GM23338 (cell line): ENCODE data around the gene GPR18. TPM values are rescaled to one million over a fixed set of nuclear protein-coding genes. Genes with fewer than 3 reads are reported as not detected.

Source experiments
- ATAC-seq: fragments of 200-7000 bp; cut with Tn5 transposase; 3 replicates; pipeline ENCODE4 v1.9.1; 2020
- DNase-seq: peaks from one replicate; pipeline ENCODE4 v3.0.0-alpha.2; 2015; ENCODE audit warnings: low spot score
- H2AFZ ChIP-seq: fragments of 200-600 bp; sonication (generic); 2 replicates; pipeline ENCODE4 v1.8.0; 2016; ENCODE audit warnings: antibody characterized with exemption, mild to moderate bottlenecking, moderate library complexity
- H3F3A ChIP-seq: fragments of 200-600 bp; sonication (generic); replicated peaks from 2 replicates; pipeline ENCODE4 v1.8.0; 2017; ENCODE audit warnings: antibody characterized with exemption, mixed run types, low read depth
- H3K27ac ChIP-seq: fragments of 200-600 bp; sonication (generic); 2 replicates; pipeline ENCODE4 v1.6.1; 2016; ENCODE audit warnings: low read depth
- H3K27me3 ChIP-seq: fragments of 200-600 bp; sonication (generic); 2 replicates; pipeline ENCODE4 v1.8.0; 2016; ENCODE audit warnings: mild to moderate bottlenecking, mixed run types, moderate library complexity; ENCODE audit not compliant: insufficient read depth
- H3K36me3 ChIP-seq: fragments of 200-600 bp; sonication (generic); 2 replicates; pipeline ENCODE4 v1.8.0; 2016; ENCODE audit warnings: mild to moderate bottlenecking; ENCODE audit not compliant: insufficient read depth
- H3K4me1 ChIP-seq: fragments of 200-600 bp; sonication (generic); 2 replicates; pipeline ENCODE4 v1.8.0; 2016; ENCODE audit warnings: mild to moderate bottlenecking, moderate library complexity; ENCODE audit not compliant: insufficient read depth
- H3K4me2 ChIP-seq: fragments of 200-600 bp; sonication (generic); 2 replicates; pipeline ENCODE4 v1.7.1; 2017; ENCODE audit warnings: mixed run types
- H3K4me3 ChIP-seq: fragments of 200-600 bp; sonication (generic); 2 replicates; pipeline ENCODE4 v1.6.1; 2016; ENCODE audit warnings: mixed run types
- H3K79me2 ChIP-seq: fragments of 200-600 bp; sonication (generic); replicated peaks from 2 replicates; pipeline ENCODE4 v1.8.0; 2017; ENCODE audit warnings: mild to moderate bottlenecking; ENCODE audit not compliant: insufficient read depth
- H3K9me2 ChIP-seq: fragments of 200-600 bp; sonication (generic); 2 replicates; pipeline ENCODE4 v1.8.0; 2017; ENCODE audit not compliant: insufficient read depth
- H4K20me1 ChIP-seq: fragments of 200-600 bp; sonication (generic); replicated peaks from 2 replicates; pipeline ENCODE4 v1.8.0; 2017; ENCODE audit warnings: mild to moderate bottlenecking; ENCODE audit not compliant: insufficient read depth
- H3K27ac Mint-ChIP-seq: 2 replicates; pipeline ENCODE4 v1.8.0; 2020; ENCODE audit warnings: inconsistent platforms, mild to moderate bottlenecking, moderate library complexity, mixed read lengths
- H3K27me3 Mint-ChIP-seq: 3 replicates; pipeline ENCODE4 v1.8.0; 2022; ENCODE audit warnings: low read depth, mild to moderate bottlenecking, moderate library complexity, mixed read lengths, inconsistent platforms; ENCODE audit not compliant: insufficient read depth, poor library complexity
- H3K36me3 Mint-ChIP-seq: 3 replicates; pipeline ENCODE4 v1.8.0; 2021; ENCODE audit warnings: low read depth, mild to moderate bottlenecking, inconsistent platforms, moderate library complexity, mixed read lengths
- H3K4me1 Mint-ChIP-seq: 3 replicates; pipeline ENCODE4 v1.8.0; 2020; ENCODE audit warnings: mild to moderate bottlenecking, inconsistent platforms, mixed read lengths
- H3K4me3 Mint-ChIP-seq: 3 replicates; pipeline ENCODE4 v1.8.0; 2021; ENCODE audit warnings: moderate library complexity, mild to moderate bottlenecking, inconsistent platforms, mixed read lengths
- H3K9me3 Mint-ChIP-seq: 3 replicates; pipeline ENCODE4 v1.8.0; 2020; ENCODE audit warnings: moderate library complexity, mild to moderate bottlenecking, inconsistent platforms, mixed read lengths
- CREB1 ChIP-seq: fragments of 250-450 bp; sonication (Bioruptor Pico); IDR thresholded peaks from 2 replicates; pipeline ENCODE4 v1.5.0; 2020; ENCODE audit warnings: low read depth, mild to moderate bottlenecking, moderate library complexity
- EZH2 ChIP-seq: fragments of 200-600 bp; sonication (generic); IDR thresholded peaks from one replicate; pipeline ENCODE4 v1.8.0; 2017; ENCODE audit warnings: antibody characterized with exemption, mild to moderate bottlenecking, low read depth; ENCODE audit not compliant: unreplicated experiment
- EZH2phosphoT487 ChIP-seq: fragments of 200-600 bp; sonication (generic); IDR thresholded peaks from one replicate; pipeline ENCODE4 v1.8.1; 2018; ENCODE audit warnings: antibody characterized with exemption; ENCODE audit not compliant: unreplicated experiment
- JUNB ChIP-seq: IDR thresholded peaks from one replicate; pipeline ENCODE4 v1.6.1; 2016; ENCODE audit warnings: antibody characterized with exemption; ENCODE audit not compliant: unreplicated experiment
- NANOG ChIP-seq: IDR thresholded peaks from 2 replicates; pipeline ENCODE4 v1.6.1; 2016; ENCODE audit warnings: antibody characterized with exemption, borderline replicate concordance
- POLR2AphosphoS5 ChIP-seq: IDR thresholded peaks from 2 replicates; pipeline ENCODE4 v1.6.1; 2016; ENCODE audit warnings: antibody characterized with exemption, low read depth
- REST ChIP-seq: IDR thresholded peaks from one replicate; pipeline ENCODE4 v1.6.1; 2018; ENCODE audit warnings: antibody characterized with exemption; ENCODE audit not compliant: unreplicated experiment
- STAT1 ChIP-seq: IDR thresholded peaks from one replicate; pipeline ENCODE4 v1.6.1; 2016; ENCODE audit warnings: antibody characterized with exemption; ENCODE audit not compliant: unreplicated experiment
- ZNF114 ChIP-seq: fragments of 250-450 bp; sonication (Bioruptor Pico); IDR thresholded peaks from 2 replicates; pipeline ENCODE4 v1.5.0; 2020; ENCODE audit warnings: mild to moderate bottlenecking, moderate library complexity
- ZNF331 ChIP-seq: fragments of 250-450 bp; sonication (Bioruptor Pico); IDR thresholded peaks from 2 replicates; pipeline ENCODE4 v1.5.0; 2020; ENCODE audit warnings: low read depth, mild to moderate bottlenecking, moderate library complexity
- polyA plus RNA-seq: library from polyadenylated mRNA; unstranded; fragments of >200 nt; fragmentation: Nextera tagmentation; extraction: Ambion mirVana; gene quantifications from 2 replicates; pipeline ENCODE4 v1.2.1, GENCODE V29; 2016
- total RNA-seq: library from RNA; depleted of rRNA; stranded (reverse); fragments of >200 nt; shearing (Covaris generic); gene quantifications from 2 replicates; pipeline ENCODE4 v1.2.3, GENCODE V29; 2014
- TF ChIP-seq, protein P1 (sequence below), 2 experiments: fragments of 200-600 bp in 1 of 2; sonication (generic) in 1 of 2; conservative IDR thresholded peaks; 2 replicates each; pipeline versions ENCODE4 v1.5.1 to v1.6.1; 2016 to 2017; ENCODE audit warnings: antibody characterized with exemption in 2 of 2, low read depth in 2 of 2, mild to moderate bottlenecking in 2 of 2, moderate library complexity in 1 of 2
- TF ChIP-seq, protein P2 (sequence below): IDR thresholded peaks from 2 replicates; pipeline ENCODE4 v1.6.1; 2016; ENCODE audit warnings: antibody characterized with exemption
- TF ChIP-seq, protein P3 (sequence below): fragments of 250-450 bp; sonication (Bioruptor Pico); IDR thresholded peaks from 2 replicates; pipeline ENCODE4 v1.5.0; 2020; ENCODE audit warnings: mild to moderate bottlenecking, moderate library complexity

The GPR18 gene
- total and polyA plus RNA-seq, 2 experiments from 2014 or later: 2.6 TPM; not detected in 1

GRCh38 chr13:99307648-99308339 lies 49.6 kb upstream of the GPR18 start (continued):
- TF ChIP-seq CREB1 (CRISPR knock-in tag) (no peak), ZNF331 (no peak), REST (no peak), POLR2AphosphoS5 (no peak), STAT1 (no peak), JUNB (no peak), ZNF114 (CRISPR knock-in tag) (no peak), EZH2 (no peak)
- TF ChIP-seq, protein P1, sequence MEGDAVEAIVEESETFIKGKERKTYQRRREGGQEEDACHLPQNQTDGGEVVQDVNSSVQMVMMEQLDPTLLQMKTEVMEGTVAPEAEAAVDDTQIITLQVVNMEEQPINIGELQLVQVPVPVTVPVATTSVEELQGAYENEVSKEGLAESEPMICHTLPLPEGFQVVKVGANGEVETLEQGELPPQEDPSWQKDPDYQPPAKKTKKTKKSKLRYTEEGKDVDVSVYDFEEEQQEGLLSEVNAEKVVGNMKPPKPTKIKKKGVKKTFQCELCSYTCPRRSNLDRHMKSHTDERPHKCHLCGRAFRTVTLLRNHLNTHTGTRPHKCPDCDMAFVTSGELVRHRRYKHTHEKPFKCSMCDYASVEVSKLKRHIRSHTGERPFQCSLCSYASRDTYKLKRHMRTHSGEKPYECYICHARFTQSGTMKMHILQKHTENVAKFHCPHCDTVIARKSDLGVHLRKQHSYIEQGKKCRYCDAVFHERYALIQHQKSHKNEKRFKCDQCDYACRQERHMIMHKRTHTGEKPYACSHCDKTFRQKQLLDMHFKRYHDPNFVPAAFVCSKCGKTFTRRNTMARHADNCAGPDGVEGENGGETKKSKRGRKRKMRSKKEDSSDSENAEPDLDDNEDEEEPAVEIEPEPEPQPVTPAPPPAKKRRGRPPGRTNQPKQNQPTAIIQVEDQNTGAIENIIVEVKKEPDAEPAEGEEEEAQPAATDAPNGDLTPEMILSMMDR (conservative IDR thresholded peaks at IDR 0.05; ENCODE audit: low read depth in 2 of 2): no peak
- TF ChIP-seq, protein P2, sequence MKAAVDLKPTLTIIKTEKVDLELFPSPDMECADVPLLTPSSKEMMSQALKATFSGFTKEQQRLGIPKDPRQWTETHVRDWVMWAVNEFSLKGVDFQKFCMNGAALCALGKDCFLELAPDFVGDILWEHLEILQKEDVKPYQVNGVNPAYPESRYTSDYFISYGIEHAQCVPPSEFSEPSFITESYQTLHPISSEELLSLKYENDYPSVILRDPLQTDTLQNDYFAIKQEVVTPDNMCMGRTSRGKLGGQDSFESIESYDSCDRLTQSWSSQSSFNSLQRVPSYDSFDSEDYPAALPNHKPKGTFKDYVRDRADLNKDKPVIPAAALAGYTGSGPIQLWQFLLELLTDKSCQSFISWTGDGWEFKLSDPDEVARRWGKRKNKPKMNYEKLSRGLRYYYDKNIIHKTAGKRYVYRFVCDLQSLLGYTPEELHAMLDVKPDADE: no peak

DNA sequence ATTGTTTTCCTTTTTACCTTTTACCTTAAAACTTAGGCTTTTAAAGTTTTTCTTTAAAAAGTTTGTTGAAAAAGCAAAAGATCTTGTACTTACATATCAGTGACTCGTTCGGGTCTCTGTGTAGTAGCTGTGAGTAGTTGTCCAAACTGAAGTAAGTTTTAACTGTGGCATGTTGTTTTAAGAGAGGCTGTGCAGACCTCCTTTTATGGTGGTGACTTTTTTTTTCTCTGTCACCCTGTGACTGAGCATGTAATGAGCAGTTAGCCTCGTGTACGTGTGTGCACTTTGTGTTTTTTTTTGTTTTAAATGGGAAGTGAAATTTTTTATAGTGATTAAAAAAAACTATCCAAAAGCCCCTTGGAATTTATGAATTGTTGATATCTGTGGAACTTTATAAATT lies 49.1 kb upstream of the GPR18 start, which contains the start of gene GPR183:
Gene GPR183, minus strand, starts transcription at position 153 of the 400 bp plus-strand sequence. CDS start 11,254 bp downstream, outside the sequence.
- ATAC-seq (no peak), DNase-seq (no peak)
- Mint-ChIP-seq H3K9me3 (no peaks in the 10 kb centered on the region), H3K27ac (no peak within 1 kb of the TSS), H3K4me3 (no peak within 1 kb of the TSS), H3K4me1 (peaks cover 18% of the 10 kb centered on the region), H3K36me3 (peaks cover 8% of the 10 kb centered on the region; the same call in 1 of the 3 replicates), H3K27me3 (no peaks in the 10 kb centered on the region)
- H3K9me2 ChIP-seq: no peaks in the 10 kb centered on the region
- no peaks in the 10 kb centered on the region for H3K36me3 ChIP-seq
- H3K79me2 ChIP-seq: no peaks in the 10 kb centered on the region; the same call in 1 of the 2 replicates
- no peak within 1 kb of the TSS for H3K4me3 ChIP-seq
- peaks cover 9% of the 10 kb centered on the region for H4K20me1 ChIP-seq
- H3K27me3 ChIP-seq: no peaks in the 10 kb centered on the region
- no peak within 1 kb of the TSS for H2AFZ ChIP-seq
- H3K4me2 ChIP-seq: no peak within 1 kb of the TSS
- no peaks in the 10 kb centered on the region for H3F3A ChIP-seq
- H3K27ac ChIP-seq: peak within 1 kb of the TSS; percentile 42
- H3K4me1 ChIP-seq: no peaks in the 10 kb centered on the region; the same call in 1 of the 2 replicates
- no peak for TF ChIP-seq EZH2phosphoT487
- TF ChIP-seq EZH2: no peak
- no peak for TF ChIP-seq STAT1
- no peak for TF ChIP-seq NANOG
- TF ChIP-seq, protein P3, sequence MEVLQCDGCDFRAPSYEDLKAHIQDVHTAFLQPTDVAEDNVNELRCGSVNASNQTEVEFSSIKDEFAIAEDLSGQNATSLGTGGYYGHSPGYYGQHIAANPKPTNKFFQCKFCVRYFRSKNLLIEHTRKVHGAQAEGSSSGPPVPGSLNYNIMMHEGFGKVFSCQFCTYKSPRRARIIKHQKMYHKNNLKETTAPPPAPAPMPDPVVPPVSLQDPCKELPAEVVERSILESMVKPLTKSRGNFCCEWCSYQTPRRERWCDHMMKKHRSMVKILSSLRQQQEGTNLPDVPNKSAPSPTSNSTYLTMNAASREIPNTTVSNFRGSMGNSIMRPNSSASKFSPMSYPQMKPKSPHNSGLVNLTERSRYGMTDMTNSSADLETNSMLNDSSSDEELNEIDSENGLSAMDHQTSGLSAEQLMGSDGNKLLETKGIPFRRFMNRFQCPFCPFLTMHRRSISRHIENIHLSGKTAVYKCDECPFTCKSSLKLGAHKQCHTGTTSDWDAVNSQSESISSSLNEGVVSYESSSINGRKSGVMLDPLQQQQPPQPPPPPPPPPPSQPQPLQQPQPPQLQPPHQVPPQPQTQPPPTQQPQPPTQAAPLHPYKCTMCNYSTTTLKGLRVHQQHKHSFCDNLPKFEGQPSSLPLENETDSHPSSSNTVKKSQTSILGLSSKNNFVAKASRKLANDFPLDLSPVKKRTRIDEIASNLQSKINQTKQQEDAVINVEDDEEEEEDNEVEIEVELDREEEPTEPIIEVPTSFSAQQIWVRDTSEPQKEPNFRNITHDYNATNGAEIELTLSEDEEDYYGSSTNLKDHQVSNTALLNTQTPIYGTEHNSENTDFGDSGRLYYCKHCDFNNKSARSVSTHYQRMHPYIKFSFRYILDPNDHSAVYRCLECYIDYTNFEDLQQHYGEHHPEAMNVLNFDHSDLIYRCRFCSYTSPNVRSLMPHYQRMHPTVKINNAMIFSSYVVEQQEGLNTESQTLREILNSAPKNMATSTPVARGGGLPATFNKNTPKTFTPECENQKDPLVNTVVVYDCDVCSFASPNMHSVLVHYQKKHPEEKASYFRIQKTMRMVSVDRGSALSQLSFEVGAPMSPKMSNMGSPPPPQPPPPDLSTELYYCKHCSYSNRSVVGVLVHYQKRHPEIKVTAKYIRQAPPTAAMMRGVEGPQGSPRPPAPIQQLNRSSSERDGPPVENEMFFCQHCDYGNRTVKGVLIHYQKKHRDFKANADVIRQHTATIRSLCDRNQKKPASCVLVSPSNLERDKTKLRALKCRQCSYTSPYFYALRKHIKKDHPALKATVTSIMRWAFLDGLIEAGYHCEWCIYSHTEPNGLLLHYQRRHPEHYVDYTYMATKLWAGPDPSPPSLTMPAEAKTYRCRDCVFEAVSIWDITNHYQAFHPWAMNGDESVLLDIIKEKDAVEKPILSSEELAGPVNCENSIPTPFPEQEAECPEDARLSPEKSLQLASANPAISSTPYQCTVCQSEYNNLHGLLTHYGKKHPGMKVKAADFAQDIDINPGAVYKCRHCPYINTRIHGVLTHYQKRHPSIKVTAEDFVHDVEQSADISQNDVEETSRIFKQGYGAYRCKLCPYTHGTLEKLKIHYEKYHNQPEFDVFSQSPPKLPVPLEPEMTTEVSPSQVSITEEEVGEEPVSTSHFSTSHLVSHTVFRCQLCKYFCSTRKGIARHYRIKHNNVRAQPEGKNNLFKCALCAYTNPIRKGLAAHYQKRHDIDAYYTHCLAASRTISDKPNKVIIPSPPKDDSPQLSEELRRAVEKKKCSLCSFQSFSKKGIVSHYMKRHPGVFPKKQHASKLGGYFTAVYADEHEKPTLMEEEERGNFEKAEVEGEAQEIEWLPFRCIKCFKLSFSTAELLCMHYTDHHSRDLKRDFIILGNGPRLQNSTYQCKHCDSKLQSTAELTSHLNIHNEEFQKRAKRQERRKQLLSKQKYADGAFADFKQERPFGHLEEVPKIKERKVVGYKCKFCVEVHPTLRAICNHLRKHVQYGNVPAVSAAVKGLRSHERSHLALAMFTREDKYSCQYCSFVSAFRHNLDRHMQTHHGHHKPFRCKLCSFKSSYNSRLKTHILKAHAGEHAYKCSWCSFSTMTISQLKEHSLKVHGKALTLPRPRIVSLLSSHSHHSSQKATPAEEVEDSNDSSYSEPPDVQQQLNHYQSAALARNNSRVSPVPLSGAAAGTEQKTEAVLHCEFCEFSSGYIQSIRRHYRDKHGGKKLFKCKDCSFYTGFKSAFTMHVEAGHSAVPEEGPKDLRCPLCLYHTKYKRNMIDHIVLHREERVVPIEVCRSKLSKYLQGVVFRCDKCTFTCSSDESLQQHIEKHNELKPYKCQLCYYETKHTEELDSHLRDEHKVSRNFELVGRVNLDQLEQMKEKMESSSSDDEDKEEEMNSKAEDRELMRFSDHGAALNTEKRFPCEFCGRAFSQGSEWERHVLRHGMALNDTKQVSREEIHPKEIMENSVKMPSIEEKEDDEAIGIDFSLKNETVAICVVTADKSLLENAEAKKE (CRISPR knock-in tag): no peak
